B cell (primary cell): ENCODE results near the gene CD74.

ENCODE experiments used
- CTCF ChIP-seq: fragments of 200-600 bp; IDR thresholded peaks from one replicate; pipeline ENCODE4 v1.8.0; 2022; ENCODE audit warnings: antibody characterized with exemption, mild to moderate bottlenecking
- EZH2 ChIP-seq: IDR thresholded peaks from 2 replicates; pipeline ENCODE4 v1.6.1; 2012; ENCODE audit warnings: borderline replicate concordance, low read depth, mild to moderate bottlenecking, moderate library complexity, low read length; ENCODE audit not compliant: insufficient read depth, poor library complexity, severe bottlenecking

GRCh38 chr5:150397146-150397781 lies 15.4 kb downstream of the CD74 start:
- TF ChIP-seq EZH2, result no peak
- no peak for TF ChIP-seq CTCF
